Measurements from ENCODE around the gene CARD11. TPM values are rescaled to one million over a fixed set of nuclear protein-coding genes. Genes with fewer than 3 reads are reported as not detected.

The CARD11 gene
- polyA plus RNA-seq, 1 experiment: not detected

DNA sequence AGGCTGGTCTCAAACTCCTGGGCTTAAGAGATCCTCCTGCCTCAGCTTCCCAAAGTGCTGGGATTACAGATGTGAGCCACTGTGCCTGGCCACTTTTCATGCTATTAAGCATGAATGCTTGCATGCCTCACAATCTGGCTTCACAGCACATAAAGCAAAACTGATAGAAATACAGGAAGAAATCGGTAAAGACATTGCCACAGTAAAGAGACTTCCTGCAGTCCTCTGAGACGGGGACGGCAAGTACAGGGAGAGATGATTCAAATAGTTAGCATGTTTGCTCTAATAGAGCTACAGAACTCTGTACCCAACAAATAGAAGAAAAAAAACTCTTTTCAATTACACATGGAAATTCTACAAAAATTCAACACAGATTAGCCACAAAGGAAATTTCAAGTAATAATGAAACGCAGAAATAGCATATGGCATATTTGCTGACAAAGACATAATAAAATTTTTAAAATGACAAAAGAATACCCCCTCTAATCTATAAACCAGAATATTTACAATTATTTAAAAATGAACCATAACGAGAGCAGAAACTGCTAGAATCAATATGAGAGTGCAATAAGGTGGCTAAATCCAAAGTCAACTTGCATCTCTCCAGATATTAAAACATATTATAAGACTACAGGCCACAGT is 32.3 kb downstream of the CARD11 start:
- CTCF ChIA-PET: no interaction called here

DNA sequence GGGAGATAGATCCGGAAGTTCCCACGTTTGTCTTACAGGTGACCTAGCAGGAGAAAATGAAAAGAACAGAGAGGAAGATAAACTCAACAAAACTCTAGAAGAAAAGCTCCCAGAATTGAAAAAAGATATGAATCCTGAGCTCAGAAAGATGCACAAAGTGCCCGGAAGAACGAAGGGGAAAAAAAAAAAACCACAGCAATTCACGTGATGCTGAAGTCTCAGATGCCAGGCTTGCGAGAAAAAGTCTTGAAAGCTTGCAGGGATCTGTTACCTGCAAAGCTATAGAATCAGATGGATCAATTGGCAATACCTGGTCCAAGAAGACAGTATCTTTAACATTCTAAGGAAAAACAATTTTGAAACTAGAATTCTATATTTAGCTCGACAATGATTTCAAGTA is 33.5 kb downstream of the CARD11 start:
- Histone ChIP-seq H3K36me3 (ENCODE audit: control insufficient read depth, insufficient read depth, low read length) (no peaks in the 10 kb centered on the region), H3K27me3 (ENCODE audit: control insufficient read depth, insufficient read depth, low read length) (no peaks in the 10 kb centered on the region), H3K4me3 (ENCODE audit: low read depth, low read length) (no peak overlapping the region)
- DNase-seq (ENCODE audit: low read depth): no peak
- CTCF ChIA-PET: no interaction called here
- TF ChIP-seq CTCF (IDR thresholded peaks at IDR 0.05; ENCODE audit: insufficient read depth, low read depth, low read length): no peak
- POLR2A ChIA-PET: no interaction called here

More for the DNA sequence above, 32.3 kb downstream of the CARD11 start:
- POLR2A ChIA-PET: no interaction called here
- Histone ChIP-seq H3K27me3 (ENCODE audit: control insufficient read depth, insufficient read depth, low read length) (no peaks in the 10 kb centered on the region), H3K4me3 (ENCODE audit: low read depth, low read length) (no peak overlapping the region), H3K36me3 (ENCODE audit: control insufficient read depth, insufficient read depth, low read length) (no peaks in the 10 kb centered on the region)
- TF ChIP-seq CTCF (IDR thresholded peaks at IDR 0.05; ENCODE audit: insufficient read depth, low read depth, low read length): no peak
- no peak for DNase-seq (ENCODE audit: low read depth)

DNA sequence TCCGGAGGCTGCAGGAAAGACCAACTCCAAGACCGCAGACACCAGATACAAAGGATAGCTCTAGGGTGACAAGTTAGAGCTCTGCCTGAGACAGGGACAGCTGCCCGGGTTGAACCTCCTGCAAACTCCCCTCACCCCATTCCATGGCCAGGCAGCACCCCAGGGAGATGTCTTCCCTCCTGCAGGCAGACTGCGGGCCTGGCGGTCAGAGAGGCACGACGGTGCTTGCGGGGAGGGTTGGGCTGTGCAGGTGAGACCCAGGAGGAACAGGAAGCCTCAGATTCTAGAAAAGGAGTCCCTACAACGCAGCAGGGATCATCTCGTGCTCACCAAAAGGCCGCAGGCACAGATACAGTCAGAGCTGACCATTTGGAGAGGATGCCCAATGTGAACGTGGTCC is 34.6 kb downstream of the CARD11 start:
- POLR2A ChIA-PET: no interaction called here
- CTCF ChIA-PET: no interaction called here

GRCh38 chr7:3008386-3008785 is 35.3 kb downstream of the CARD11 start:
- ChIA-PET POLR2A (no interaction called here), CTCF (no interaction called here)
- H3K4me3 ChIP-seq (ENCODE audit: low read depth, low read length): no peak overlapping the region
- H3K27me3 ChIP-seq (ENCODE audit: control insufficient read depth, insufficient read depth, low read length): no peaks in the 10 kb centered on the region
- no peak for DNase-seq (ENCODE audit: low read depth)
- TF ChIP-seq CTCF (IDR thresholded peaks at IDR 0.05; ENCODE audit: insufficient read depth, low read depth, low read length): no peak
- H3K36me3 ChIP-seq (ENCODE audit: control insufficient read depth, insufficient read depth, low read length): no peaks in the 10 kb centered on the region

More for the DNA sequence above, 34.6 kb downstream of the CARD11 start:
- Histone ChIP-seq H3K4me3 (ENCODE audit: low read depth, low read length) (no peak overlapping the region), H3K27me3 (ENCODE audit: control insufficient read depth, insufficient read depth, low read length) (no peaks in the 10 kb centered on the region), H3K36me3 (ENCODE audit: control insufficient read depth, insufficient read depth, low read length) (no peaks in the 10 kb centered on the region)
- TF ChIP-seq CTCF (IDR thresholded peaks at IDR 0.05; ENCODE audit: insufficient read depth, low read depth, low read length): no peak
- DNase-seq (ENCODE audit: low read depth): no peak

- H3K27me3 ChIP-seq (ENCODE audit: control insufficient read depth, insufficient read depth, low read length): no peaks in the 10 kb centered on the region
- TF ChIP-seq CTCF (IDR thresholded peaks at IDR 0.05; ENCODE audit: insufficient read depth, low read depth, low read length): no peak
These were observed 36.0 kb downstream of the CARD11 start for GRCh38 chr7:3007696-3008095.

More at GRCh38 chr7:3007696-3008095, 36.0 kb downstream of the CARD11 start:
- Histone ChIP-seq H3K36me3 (ENCODE audit: control insufficient read depth, insufficient read depth, low read length) (no peaks in the 10 kb centered on the region), H3K4me3 (ENCODE audit: low read depth, low read length) (no peak overlapping the region)
- ChIA-PET POLR2A (no interaction called here), CTCF (no interaction called here)
- DNase-seq (ENCODE audit: low read depth): no peak

Measured in BJ (cell line).